ENCODE measurements around the gene SLC25A21.

Gene SLC25A21

DNA sequence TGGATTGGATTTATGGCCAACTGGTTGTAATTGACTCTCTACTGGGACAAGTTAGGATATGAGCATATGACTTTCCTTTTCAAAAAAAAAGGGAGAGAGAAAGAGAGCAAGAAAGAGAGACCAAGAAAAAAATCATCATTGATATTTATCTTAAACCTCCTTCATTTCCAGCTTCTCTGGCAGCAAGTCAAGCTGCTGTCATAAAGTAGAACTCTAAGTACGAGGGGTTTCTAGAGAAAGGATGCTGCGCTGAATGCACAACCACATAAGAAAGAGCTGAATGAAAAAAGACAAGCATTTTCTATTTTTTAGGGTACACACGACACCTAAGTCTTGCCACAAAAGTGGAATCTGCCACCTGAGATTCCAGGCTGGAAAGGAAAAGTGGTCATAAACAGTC is 182.6 kb downstream of the SLC25A21 start:
- H3K9ac ChIP-seq (ENCODE audit: low read length): no peak overlapping the region
- TF ChIP-seq, protein P1, sequence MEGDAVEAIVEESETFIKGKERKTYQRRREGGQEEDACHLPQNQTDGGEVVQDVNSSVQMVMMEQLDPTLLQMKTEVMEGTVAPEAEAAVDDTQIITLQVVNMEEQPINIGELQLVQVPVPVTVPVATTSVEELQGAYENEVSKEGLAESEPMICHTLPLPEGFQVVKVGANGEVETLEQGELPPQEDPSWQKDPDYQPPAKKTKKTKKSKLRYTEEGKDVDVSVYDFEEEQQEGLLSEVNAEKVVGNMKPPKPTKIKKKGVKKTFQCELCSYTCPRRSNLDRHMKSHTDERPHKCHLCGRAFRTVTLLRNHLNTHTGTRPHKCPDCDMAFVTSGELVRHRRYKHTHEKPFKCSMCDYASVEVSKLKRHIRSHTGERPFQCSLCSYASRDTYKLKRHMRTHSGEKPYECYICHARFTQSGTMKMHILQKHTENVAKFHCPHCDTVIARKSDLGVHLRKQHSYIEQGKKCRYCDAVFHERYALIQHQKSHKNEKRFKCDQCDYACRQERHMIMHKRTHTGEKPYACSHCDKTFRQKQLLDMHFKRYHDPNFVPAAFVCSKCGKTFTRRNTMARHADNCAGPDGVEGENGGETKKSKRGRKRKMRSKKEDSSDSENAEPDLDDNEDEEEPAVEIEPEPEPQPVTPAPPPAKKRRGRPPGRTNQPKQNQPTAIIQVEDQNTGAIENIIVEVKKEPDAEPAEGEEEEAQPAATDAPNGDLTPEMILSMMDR (IDR thresholded peaks at IDR 0.05; ENCODE audit: low read length): no peak
- TF ChIP-seq EZH2 (optimal IDR thresholded peaks at IDR 0.05; ENCODE audit: low read depth, low read length) (no peak), EZH2phosphoT487 (IDR thresholded peaks at IDR 0.05; ENCODE audit: low read length) (no peak)
- H2AFZ ChIP-seq (ENCODE audit: low read length): no peak overlapping the region
- no peaks in the 10 kb centered on the region for H3K79me2 ChIP-seq (ENCODE audit: low read length)
- no peaks in the 10 kb centered on the region for H3K36me3 ChIP-seq (replicated peaks; ENCODE audit: insufficient read depth, low read length)
- H3K4me1 ChIP-seq (ENCODE audit: low read length): no peaks in the 10 kb centered on the region
- no peaks in the 10 kb centered on the region for H3K9me2 ChIP-seq (replicated peaks; ENCODE audit: insufficient read depth, low read length)
- no peak overlapping the region for H3K4me2 ChIP-seq (ENCODE audit: low read depth, low read length)
- H3F3A ChIP-seq (ENCODE audit: insufficient read depth, low read length): no peaks in the 10 kb centered on the region
- no peaks in the 10 kb centered on the region for H4K20me1 ChIP-seq (ENCODE audit: insufficient read depth, low read length)
- no peaks in the 10 kb centered on the region for H3K9me3 ChIP-seq (replicated peaks; ENCODE audit: insufficient read depth, low read length)
- no peak overlapping the region for H3K27ac ChIP-seq (ENCODE audit: low read length)
- H3K4me3 ChIP-seq (ENCODE audit: low read length): no peak overlapping the region
- no peaks in the 10 kb centered on the region for H3K27me3 ChIP-seq (replicated peaks; ENCODE audit: insufficient read depth, low read length)
- no peak for DNase-seq

DNA sequence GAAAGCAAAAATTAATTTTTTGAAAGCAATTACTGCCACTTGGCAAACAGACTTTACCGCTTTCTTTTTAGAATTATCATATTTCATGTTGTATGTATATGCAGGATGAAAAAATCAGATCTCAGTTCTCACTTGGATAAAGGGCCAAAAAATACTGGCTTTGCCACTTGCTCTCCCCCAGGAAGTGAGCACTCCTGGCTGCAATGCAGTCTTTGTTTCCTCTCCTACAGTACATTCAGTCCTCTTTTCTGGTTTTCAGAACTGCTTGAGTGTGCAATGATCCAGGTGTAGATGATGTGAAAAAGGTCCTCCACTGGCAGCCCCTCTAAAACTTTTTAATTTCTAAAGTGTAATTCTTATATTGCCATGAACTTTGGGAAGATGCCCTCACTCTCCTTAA is 183.4 kb downstream of the SLC25A21 start:
- no peak overlapping the region for H2AFZ ChIP-seq (ENCODE audit: low read length)

DNA sequence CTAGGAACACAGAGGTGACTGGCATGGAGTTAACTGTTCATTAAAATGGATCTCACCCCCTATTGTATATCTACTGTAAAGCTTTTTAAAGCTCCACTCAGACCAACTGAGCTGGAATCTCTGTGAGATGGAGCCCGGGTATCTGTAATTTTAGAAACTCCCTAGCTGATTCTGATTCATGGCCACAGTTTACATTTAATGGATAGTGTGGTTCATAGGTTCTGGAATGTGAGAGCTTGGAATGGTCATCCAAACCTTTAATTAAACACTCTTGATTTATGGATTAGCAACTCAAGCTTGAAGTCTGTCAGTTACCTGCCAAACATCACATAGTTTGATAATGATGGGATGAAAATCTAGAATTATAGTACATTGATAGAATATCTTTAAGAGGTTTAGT is 183.8 kb downstream of the SLC25A21 start:
- H3K36me3 ChIP-seq (replicated peaks; ENCODE audit: insufficient read depth, low read length): no peaks in the 10 kb centered on the region
- H3K27me3 ChIP-seq (replicated peaks; ENCODE audit: insufficient read depth, low read length): no peaks in the 10 kb centered on the region
- H2AFZ ChIP-seq (ENCODE audit: low read length): no peak overlapping the region
- no peak overlapping the region for H3K4me3 ChIP-seq (ENCODE audit: low read length)
- no peak for DNase-seq
- no peaks in the 10 kb centered on the region for H3K9me2 ChIP-seq (replicated peaks; ENCODE audit: insufficient read depth, low read length)
- H3K4me1 ChIP-seq (ENCODE audit: low read length): no peaks in the 10 kb centered on the region
- no peaks in the 10 kb centered on the region for H3F3A ChIP-seq (ENCODE audit: insufficient read depth, low read length)
- no peak overlapping the region for H3K27ac ChIP-seq (ENCODE audit: low read length)
- no peaks in the 10 kb centered on the region for H3K9me3 ChIP-seq (replicated peaks; ENCODE audit: insufficient read depth, low read length)
- no peaks in the 10 kb centered on the region for H3K79me2 ChIP-seq (ENCODE audit: low read length)
- H4K20me1 ChIP-seq (ENCODE audit: insufficient read depth, low read length): no peaks in the 10 kb centered on the region
- TF ChIP-seq EZH2phosphoT487 (IDR thresholded peaks at IDR 0.05; ENCODE audit: low read length): no peak
- H3K4me2 ChIP-seq (ENCODE audit: low read depth, low read length): no peak overlapping the region
- H3K9ac ChIP-seq (ENCODE audit: low read length): no peak overlapping the region

More for the DNA sequence above, 183.4 kb downstream of the SLC25A21 start:
- no peaks in the 10 kb centered on the region for H3F3A ChIP-seq (ENCODE audit: insufficient read depth, low read length)
- H3K36me3 ChIP-seq (replicated peaks; ENCODE audit: insufficient read depth, low read length): no peaks in the 10 kb centered on the region
- TF ChIP-seq EZH2phosphoT487 (IDR thresholded peaks at IDR 0.05; ENCODE audit: low read length) (no peak), EZH2 (optimal IDR thresholded peaks at IDR 0.05; ENCODE audit: low read depth, low read length) (no peak)
- TF ChIP-seq, protein P1 (IDR thresholded peaks at IDR 0.05; ENCODE audit: low read length): no peak
- no peaks in the 10 kb centered on the region for H3K4me1 ChIP-seq (ENCODE audit: low read length)
- no peak overlapping the region for H3K27ac ChIP-seq (ENCODE audit: low read length)
- no peak overlapping the region for H3K4me3 ChIP-seq (ENCODE audit: low read length)
- no peaks in the 10 kb centered on the region for H3K79me2 ChIP-seq (ENCODE audit: low read length)
- no peak overlapping the region for H3K4me2 ChIP-seq (ENCODE audit: low read depth, low read length)
- H4K20me1 ChIP-seq (ENCODE audit: insufficient read depth, low read length): no peaks in the 10 kb centered on the region
- H3K9me3 ChIP-seq (replicated peaks; ENCODE audit: insufficient read depth, low read length): no peaks in the 10 kb centered on the region
- H3K9ac ChIP-seq (ENCODE audit: low read length): no peak overlapping the region
- no peaks in the 10 kb centered on the region for H3K27me3 ChIP-seq (replicated peaks; ENCODE audit: insufficient read depth, low read length)
- DNase-seq: no peak
- no peaks in the 10 kb centered on the region for H3K9me2 ChIP-seq (replicated peaks; ENCODE audit: insufficient read depth, low read length)

DNA sequence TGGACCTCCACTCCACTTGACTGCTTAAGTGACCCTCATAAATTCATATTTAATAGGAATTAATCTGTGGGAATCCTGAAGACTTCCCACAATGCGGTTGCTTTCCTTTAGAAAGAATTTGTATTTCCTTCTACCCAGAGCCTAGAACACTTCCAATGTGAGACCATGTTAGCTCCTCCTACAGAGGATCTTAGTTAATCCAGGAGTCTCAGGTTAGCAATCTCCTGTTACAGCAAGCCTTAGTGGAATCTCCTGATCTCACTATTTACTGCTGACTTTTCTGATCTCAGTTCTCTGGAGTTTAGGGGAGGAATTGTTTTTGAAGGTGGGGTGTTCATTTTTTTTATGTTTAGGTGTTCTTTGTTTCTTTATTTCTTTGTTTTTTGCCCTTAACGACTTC is 186.0 kb downstream of the SLC25A21 start:
- Histone ChIP-seq H3K4me2 (ENCODE audit: low read depth, low read length) (no peak overlapping the region), H3K36me3 (replicated peaks; ENCODE audit: insufficient read depth, low read length) (no peaks in the 10 kb centered on the region), H3K9ac (ENCODE audit: low read length) (no peak overlapping the region), H3K79me2 (ENCODE audit: low read length) (no peaks in the 10 kb centered on the region), H4K20me1 (ENCODE audit: insufficient read depth, low read length) (no peaks in the 10 kb centered on the region), H3K9me3 (replicated peaks; ENCODE audit: insufficient read depth, low read length) (no peaks in the 10 kb centered on the region), H3K4me1 (ENCODE audit: low read length) (no peaks in the 10 kb centered on the region), H2AFZ (ENCODE audit: low read length) (no peak overlapping the region), H3K9me2 (replicated peaks; ENCODE audit: insufficient read depth, low read length) (no peaks in the 10 kb centered on the region), H3K4me3 (ENCODE audit: low read length) (no peak overlapping the region), H3K27ac (ENCODE audit: low read length) (no peak overlapping the region), H3F3A (ENCODE audit: insufficient read depth, low read length) (no peaks in the 10 kb centered on the region), H3K27me3 (replicated peaks; ENCODE audit: insufficient read depth, low read length) (no peaks in the 10 kb centered on the region)
- TF ChIP-seq, protein P1 (IDR thresholded peaks at IDR 0.05; ENCODE audit: low read length): no peak
- TF ChIP-seq EZH2 (optimal IDR thresholded peaks at IDR 0.05; ENCODE audit: low read depth, low read length): no peak
- no peak for TF ChIP-seq EZH2phosphoT487 (IDR thresholded peaks at IDR 0.05; ENCODE audit: low read length)
- no peak for DNase-seq

Data from MM.1S (cell line).